Urothelium cell line (cell line): ENCODE results near the gene CPA4.

Experiments used
- DNase-seq: peaks from one replicate; pipeline ENCODE4 v3.0.0; 2011; ENCODE audit warnings: low spot score, mixed read lengths
- FAIRE-seq: peaks from 2 replicates; lab custom pipeline; 2011; peaks lifted over from hg19 to GRCh38; lab: Jason Lieb, UNC

The CPA4 gene

DNA sequence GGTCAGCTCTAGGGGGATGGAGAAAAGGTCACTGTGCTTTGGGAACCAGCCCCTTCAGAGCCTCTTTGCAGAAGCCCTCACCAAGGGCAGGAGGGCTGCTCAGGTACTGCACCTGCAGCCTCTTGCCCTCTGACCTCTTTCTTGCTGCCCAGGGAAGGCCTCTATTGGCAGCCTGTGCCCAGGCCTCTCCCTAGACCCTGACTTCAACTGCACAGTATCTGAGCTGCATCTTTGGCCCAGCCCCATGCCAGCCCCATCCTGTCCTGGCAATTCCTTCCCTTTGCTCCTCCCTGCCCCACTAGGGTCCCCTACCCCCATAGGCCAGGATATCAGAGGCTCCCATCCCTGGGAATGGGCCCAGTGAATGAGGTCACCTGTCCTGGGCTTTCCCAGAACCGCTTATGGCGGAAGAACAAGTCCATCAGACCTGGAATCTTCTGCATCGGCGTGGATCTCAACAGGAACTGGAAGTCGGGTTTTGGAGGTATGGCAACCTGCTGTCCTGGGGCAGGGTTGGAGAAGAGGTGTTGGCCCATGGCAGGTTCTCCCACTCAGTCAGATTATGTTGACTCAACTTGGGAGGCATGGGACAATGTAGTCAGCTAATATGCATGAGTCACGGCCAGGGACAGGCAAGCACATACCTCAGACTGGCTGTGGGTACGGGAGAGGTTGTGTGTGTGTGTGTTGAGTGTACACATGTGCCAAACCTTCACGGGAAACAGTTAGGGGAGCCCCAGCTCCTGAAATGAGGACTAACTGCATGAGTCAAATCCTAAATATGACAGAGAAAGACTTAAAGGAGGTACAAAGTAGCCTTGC lies 70.3 kb downstream of the CPA4 start:
- peak; percentile 72 for DNase-seq
- FAIRE-seq: peak; percentile 87

DNA sequence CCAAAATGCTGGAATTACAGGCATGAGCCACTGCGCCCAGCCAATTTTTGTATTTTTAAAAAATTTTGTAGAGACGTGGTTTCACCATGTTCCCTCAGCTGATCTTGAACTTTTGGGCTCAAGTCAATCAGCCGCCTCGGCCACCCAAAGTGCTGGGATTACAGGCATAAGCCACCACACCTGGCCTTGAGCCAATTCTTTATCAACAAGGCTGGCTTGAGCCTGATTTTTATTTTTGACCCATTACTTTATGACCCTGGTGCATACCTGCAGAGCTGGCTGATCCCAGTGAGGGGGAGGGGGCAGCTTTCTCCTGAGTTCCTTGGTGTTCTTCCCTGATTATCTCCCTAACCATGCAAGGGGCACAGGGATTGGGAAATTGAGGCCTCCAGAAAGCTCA lies 71.5 kb downstream of the CPA4 start:
- DNase-seq (no peak), FAIRE-seq (no peak)

DNA sequence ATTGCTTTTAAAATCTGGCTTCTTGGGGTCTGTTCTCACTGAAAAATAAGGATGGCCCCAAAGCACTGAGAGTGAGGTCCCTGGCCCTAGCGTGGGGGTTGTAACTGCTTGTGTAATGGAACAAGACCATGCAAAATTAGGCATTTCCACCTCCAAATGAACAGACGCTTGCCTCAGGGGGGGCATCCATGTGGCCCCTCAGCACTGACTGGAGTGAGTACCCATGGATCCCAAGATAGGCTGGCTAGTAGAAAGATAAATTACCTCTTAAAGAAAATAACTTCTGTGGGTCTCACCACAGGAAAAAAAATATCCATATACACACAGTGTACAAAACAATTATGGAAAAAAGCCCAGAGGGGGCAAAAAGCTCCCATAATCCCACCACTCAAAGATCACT lies 72.1 kb downstream of the CPA4 start:
- DNase-seq (no peak), FAIRE-seq (no peak)

DNA sequence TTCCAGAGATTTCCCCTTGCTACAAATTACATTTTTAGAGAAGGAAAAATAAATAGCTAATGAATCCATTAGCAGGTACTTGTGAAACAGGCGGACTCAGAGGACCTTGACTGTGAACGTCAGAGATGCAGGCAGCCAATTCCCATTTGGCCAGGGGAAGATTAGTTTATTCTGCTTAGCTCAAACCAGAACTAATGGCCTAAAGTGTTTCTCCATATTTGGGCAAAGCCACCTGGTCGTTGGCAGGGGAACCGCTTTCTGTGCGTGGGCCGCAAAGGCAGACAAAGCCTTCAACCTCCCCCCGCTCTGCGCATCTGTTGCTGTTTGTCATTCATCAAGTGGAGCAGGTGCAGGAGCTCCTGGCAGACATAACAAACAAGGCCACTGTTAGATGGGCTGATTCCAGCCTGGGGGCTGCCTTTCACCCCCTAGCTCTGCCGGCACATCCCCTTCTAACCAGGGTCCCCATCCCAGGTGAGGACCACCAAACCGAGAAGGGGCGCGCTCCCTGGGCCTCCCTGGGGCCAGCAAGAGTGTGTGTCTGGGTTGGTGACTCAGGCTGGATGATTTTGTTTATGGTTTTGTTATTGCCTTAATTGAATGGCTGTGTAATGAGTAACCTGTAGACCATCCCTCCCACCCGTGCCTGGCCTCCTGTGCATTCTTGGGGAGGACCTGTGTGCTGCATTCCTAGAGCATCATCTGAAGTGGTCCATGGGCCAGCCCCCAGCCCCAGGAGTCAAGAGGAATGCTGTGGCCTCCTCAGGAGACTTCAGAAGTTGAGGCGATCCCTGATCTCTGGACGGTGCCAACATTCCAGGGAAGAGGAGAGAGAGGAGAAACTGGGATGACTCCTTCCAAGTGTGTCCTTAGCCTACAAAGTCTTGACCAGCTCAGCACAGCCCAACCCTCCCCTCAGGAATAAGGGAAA lies 72.8 kb downstream of the CPA4 start:
- FAIRE-seq: no peak
- DNase-seq: peak; percentile 82

DNA sequence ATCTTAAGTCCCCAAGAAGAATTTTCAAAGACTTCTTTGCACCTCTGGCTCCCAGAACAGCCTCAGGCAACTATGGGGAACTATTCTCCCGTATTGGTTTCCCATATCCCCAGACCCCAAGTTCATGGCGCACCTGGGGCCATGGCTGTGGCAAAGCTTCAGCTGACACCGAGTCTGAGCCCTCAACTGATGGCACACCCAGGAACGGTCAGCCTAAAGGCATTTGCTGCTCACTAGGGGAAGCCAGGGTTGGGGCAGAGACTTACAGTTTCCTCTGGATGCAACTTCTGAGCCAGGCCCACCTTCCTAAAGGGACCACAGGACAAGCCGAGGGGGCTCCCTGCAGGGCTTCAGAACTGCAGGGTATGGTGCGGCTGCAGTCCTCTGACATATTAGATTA lies 73.6 kb downstream of the CPA4 start:
- FAIRE-seq: no peak
- DNase-seq: no peak

DNA sequence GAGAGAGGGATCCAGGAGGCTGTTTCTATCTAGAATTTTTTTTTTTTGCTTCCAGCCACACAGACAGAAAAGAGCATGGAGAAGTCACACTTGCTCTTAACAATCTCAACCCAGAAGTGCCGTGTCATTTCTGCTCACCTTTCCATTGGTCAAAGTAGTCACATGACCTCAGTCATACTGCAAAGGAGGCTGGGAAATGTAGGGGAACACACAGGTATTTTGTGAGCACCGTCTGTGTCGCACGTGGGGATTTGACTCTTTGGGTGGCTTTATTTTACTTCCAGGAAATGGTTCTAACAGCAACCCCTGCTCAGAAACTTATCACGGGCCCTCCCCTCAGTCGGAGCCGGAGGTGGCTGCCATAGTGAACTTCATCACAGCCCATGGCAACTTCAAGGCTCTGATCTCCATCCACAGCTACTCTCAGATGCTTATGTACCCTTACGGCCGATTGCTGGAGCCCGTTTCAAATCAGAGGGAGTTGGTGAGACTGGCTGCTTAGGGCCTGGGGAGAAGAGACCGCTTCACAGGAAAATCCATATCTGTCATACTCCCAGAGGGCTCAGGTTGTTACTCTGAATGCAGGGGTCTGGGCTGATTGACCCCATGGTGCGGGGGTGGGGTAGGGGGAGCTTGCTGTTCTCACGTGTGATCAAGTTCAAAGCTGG lies 74.3 kb downstream of the CPA4 start:
- no peak for FAIRE-seq
- no peak for DNase-seq

DNA sequence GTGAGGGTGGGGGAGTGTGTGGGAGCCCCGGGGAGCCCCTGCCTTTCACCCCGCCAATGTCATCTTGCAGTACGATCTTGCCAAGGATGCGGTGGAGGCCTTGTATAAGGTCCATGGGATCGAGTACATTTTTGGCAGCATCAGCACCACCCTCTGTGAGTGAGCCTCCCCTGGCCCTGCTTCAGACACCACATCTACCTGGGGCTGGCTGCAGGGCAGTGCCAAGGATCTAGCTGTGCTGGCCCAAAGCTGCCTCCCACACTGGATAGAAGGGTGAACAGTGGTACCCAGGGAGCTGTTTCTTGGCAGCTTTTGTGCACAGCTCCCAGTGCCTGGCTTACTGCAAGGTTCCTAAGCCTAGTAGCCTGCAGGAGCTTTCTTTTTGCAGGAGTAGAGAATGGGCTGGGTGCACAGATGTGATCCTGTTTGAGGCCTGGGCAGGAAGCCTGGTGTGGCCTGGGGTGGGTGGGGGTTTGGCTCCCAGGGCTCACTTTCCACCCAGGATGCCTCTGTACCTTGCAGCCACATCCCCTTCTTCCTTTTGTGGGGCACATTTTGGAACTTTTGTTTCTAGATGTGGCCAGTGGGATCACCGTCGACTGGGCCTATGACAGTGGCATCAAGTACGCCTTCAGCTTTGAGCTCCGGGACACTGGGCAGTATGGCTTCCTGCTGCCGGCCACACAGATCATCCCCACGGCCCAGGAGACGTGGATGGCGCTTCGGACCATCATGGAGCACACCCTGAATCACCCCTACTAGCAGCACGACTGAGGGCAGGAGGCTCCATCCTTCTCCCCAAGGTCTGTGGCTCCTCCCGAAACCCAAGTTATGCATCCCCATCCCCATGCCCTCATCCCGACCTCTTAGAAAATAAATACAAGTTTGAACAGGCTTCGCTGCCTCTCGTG lies 75.1 kb downstream of the CPA4 start:
- no peak for DNase-seq
- FAIRE-seq: no peak

DNA sequence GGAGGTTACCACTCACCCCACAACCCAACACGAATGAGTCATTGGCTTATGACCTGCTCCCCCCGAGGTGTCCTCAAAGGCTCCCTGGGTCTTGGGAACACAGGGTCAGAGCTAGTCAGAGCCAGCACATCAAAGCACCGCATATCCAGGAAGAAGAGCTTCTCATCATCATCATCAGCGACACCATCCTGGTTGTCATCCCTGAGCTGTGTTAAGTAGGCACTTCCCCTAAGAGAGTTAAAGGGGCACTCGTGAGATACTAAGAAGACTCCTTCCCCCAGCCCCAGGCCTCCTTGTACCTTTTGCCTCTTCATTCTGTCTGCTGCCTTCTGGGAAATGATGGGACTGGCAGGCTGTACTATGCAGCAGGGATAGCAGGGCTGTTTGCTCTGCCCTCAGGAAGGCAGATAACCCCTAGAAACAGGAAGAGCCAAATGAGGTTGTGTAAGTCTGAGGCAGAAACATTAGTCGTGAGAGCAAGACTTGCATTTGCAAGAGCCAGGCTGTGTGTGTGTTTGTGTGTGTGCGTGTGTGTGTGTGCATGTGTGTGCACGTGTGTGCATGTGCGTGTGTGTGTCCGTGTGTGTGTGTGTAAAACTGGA lies 76.2 kb downstream of the CPA4 start:
- DNase-seq: peak; percentile 46
- no peak for FAIRE-seq

DNA sequence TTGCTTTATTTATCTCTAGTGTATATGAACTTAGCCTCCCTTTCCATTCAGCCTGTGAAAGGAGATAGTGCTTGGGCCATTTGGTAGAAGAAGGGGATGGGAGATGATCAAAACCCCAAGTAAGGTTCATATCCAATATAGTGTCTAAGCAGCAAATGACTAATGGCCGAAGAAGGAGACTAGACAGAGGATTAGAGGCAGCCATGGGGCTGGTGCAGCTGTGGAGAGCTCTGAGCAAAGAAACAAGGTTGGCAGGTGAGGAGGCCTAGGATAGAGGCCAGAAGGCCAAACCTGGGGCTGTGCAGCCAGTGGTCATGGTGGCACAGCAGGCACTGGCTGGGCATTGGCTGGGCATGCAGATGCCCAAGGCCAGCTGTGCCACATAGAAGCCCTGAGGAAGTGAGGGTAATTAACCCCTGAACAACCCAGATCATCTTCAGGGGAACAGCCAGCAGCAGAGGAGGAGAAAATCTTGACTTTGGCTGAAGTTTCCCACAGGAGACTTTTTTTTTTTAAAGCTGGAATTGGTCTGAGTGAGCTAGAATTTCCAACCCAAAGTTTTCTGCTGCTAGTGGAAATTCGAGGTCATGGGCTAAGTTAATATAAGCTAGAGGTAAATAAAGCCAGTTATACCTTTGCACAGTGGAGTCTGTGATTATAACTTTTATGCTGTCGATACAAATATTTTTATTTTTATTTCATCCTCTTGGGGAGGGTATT lies 77.0 kb downstream of the CPA4 start:
- DNase-seq (no peak), FAIRE-seq (no peak)

DNA sequence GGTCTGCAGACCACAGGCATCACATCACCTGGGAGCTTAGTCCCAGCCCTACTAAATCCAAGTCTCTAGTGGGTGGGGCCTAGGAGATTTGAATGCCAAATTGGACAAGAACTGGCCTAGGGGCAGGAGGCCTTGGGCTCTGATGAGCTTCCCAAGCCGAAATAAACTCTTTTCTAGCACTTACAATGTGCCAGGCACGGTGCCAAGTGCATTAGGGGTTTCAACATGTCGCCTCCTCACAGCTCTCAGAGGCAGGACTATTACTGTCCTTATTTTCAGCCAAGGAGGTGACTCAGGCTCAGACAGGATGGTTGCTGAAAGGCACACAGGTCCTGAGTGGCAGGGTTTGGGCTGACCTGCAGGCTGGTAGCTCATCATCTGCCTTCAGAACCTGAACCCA lies 78.1 kb downstream of the CPA4 start:
- FAIRE-seq: no peak
- DNase-seq: no peak

DNA sequence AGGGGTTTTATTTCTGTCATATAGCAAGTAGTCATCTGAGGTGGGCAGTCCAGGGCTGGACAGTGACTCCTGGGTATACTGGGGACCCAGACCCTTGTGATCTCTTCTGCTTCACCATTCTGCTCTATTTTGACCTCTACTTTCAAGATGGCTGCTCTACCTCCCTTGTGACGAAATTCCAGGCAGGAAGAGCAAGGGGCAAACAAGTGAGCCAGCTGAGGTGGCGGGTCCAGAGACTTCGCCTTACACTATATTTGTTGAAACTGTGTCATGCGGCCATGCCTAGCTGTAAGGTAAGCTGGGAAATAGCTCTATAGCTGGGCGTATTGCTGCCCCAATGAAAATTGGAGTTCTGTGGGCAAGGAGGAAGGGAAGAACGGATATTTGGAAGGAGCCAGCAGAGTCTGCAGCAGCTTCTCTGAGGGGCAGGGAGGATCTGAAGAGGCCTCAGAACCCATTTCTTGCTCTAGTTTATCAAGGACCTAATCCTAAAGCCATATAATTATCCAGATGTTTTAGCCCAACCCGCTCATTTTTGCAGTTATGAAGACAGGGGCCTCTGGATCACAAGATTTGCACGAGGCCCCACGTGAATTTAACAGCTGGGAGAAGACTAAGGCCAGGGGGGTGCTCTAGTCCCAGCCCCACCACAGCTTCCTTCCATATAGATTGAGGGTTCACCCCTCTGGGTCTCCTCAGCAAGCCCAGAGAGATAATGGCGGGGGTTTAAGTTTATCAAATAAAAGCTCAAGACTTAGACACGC lies 79.6 kb downstream of the CPA4 start:
- no peak for FAIRE-seq
- no peak for DNase-seq
